K562 (cell line): ENCODE measurements around the gene EVA1B. TPM values are rescaled to one million over a fixed set of nuclear protein-coding genes. Genes with fewer than 3 reads are reported as not detected.

Source experiments
- ATAC-seq: fragments of 200-7000 bp; cut with Tn5 transposase; 3 replicates; pipeline ENCODE4 v1.9.1; 2020; ENCODE audit warnings: moderate library complexity
- BruUV-seq: library from RNA; stranded (reverse); fragments of 400-500 nt; replicated peaks from 2 replicates; lab custom pipeline; 2021; lab: Mats Ljungman, UMichigan
- CTCF ChIA-PET: fragments of 300-600 bp; formaldehyde crosslinking; extraction: SDS; loops from one replicate; lab custom pipeline; 2021; ENCODE audit warnings: low intra/inter-chr PET ratio; lab: Yijun Ruan, JAX
- POLR2A ChIA-PET: fragments of 300-600, 350-650 bp; sonication (Branson Sonifier 250); formaldehyde crosslinking; extraction: SDS; loops from one replicate; lab custom pipeline; 2021; ENCODE audit warnings: antibody characterized with exemption, inconsistent platforms; lab: Yijun Ruan, JAX
- DNase-seq, 4 experiments: peaks; one replicate each; pipeline versions ENCODE4 v3.0.0 to v3.0.0-alpha.2; 2011 to 2018; ENCODE audit warnings: low spot score in 3 of 4, mixed read lengths in 3 of 4; ENCODE audit errors: extremely low read depth in 1 of 4
- FAIRE-seq: peaks from 2 replicates; lab custom pipeline; 2011; peaks lifted over from hg19 to GRCh38; lab: Jason Lieb, UNC
- H2AFZ ChIP-seq: 2 replicates; pipeline ENCODE4 v1.6.0; 2011; ENCODE audit warnings: low read depth, low read length, control low read depth, inconsistent platforms
- H3K27ac ChIP-seq: fragments of 200-600 bp; 3 replicates; pipeline ENCODE4 v1.8.0; 2011; ENCODE audit warnings: low read depth, mild to moderate bottlenecking, control low read depth, inconsistent platforms, low read length, moderate library complexity, mixed read lengths; ENCODE audit errors: extremely low read depth
- H3K27me3 ChIP-seq, 2 experiments: fragments of 300-600 bp in 1 of 2; 2 replicates in 1 of 2; 3 replicates in 1 of 2; pipeline versions ENCODE4 v1.6.0 to v1.8.0; 2011; ENCODE audit warnings: inconsistent platforms in 2 of 2, low read length in 2 of 2, mild to moderate bottlenecking in 1 of 2, mixed read lengths in 1 of 2, moderate library complexity in 1 of 2; ENCODE audit not compliant: control insufficient read depth in 2 of 2, insufficient read depth in 2 of 2
- H3K36me3 ChIP-seq: fragments of 300-600 bp; 3 replicates; pipeline ENCODE4 v1.8.0; 2011; ENCODE audit warnings: mild to moderate bottlenecking, low read length, inconsistent platforms; ENCODE audit not compliant: control insufficient read depth, insufficient read depth
- H3K4me1 ChIP-seq, 2 experiments: fragments of 200-600 bp in 1 of 2; replicated peaks in 1 of 2; 2 replicates in 1 of 2; 3 replicates in 1 of 2; pipeline versions ENCODE4 v1.5.1 to v1.8.0; 2011; ENCODE audit warnings: inconsistent platforms in 2 of 2, low read length in 2 of 2, mild to moderate bottlenecking in 1 of 2, mixed read lengths in 1 of 2, moderate library complexity in 1 of 2; ENCODE audit not compliant: control insufficient read depth in 2 of 2, insufficient read depth in 2 of 2
- H3K4me2 ChIP-seq: 2 replicates; pipeline ENCODE4 v1.6.1; 2011; ENCODE audit warnings: low read length, control low read depth, inconsistent platforms, mixed read lengths; ENCODE audit not compliant: insufficient read depth
- H3K4me3 ChIP-seq: fragments of 200-600 bp; sonication (generic), shearing (Covaris generic); 2 replicates; pipeline ENCODE4 v1.5.1; 2016; ENCODE audit warnings: control low read depth, inconsistent platforms
- H3K79me2 ChIP-seq: fragments of 200-600 bp; 3 replicates; pipeline ENCODE4 v1.8.0; 2011; ENCODE audit warnings: low read length, inconsistent platforms; ENCODE audit not compliant: control insufficient read depth, insufficient read depth
- H3K9ac ChIP-seq, 2 experiments: 2 replicates each; pipeline versions ENCODE4 v1.6.0 to v1.6.1; 2011; ENCODE audit warnings: low read depth in 2 of 2, low read length in 2 of 2, control low read depth in 1 of 2, inconsistent platforms in 1 of 2, mild to moderate bottlenecking in 1 of 2, mixed read lengths in 1 of 2; ENCODE audit not compliant: insufficient read depth in 1 of 2
- H3K9me1 ChIP-seq: one replicate; pipeline ENCODE4 v1.6.0; 2011; ENCODE audit warnings: inconsistent platforms, mild to moderate bottlenecking, low read length, moderate library complexity; ENCODE audit not compliant: control insufficient read depth, insufficient read depth
- H3K9me3 ChIP-seq: replicated peaks from 2 replicates; pipeline ENCODE4 v1.5.1; 2011; ENCODE audit warnings: low read depth, low read length, inconsistent platforms; ENCODE audit not compliant: control insufficient read depth, insufficient read depth
- H4K20me1 ChIP-seq: replicated peaks from 2 replicates; pipeline ENCODE4 v1.6.1; 2011; ENCODE audit warnings: low read length, inconsistent platforms, mixed read lengths; ENCODE audit not compliant: control insufficient read depth, insufficient read depth
- HNRNPH1 ChIP-seq: fragments of 200-400 bp; formaldehyde crosslinking; optimal IDR thresholded peaks from 2 replicates; pipeline ENCODE3; 2017; ENCODE audit warnings: low read depth, mild to moderate bottlenecking, low read length, moderate library complexity
- HNRNPL ChIP-seq: fragments of 200-400 bp; formaldehyde crosslinking; IDR thresholded peaks from 2 replicates; pipeline ENCODE4 v1.6.1; 2017; ENCODE audit warnings: low read depth, mild to moderate bottlenecking, low read length
- MLX ChIP-seq, 2 experiments: fragments of 450-650 bp in 1 of 2; sonication (generic) in 1 of 2; formaldehyde crosslinking; conservative IDR thresholded peaks; 2 replicates each; pipeline versions ENCODE4 v1.4.0 to v1.8.1; 2020 to 2022; ENCODE audit warnings: mild to moderate bottlenecking in 1 of 2, missing genetic modification reagents in 1 of 2
- PRPF4 ChIP-seq: fragments of 200-400 bp; formaldehyde crosslinking; IDR thresholded peaks from one replicate; pipeline ENCODE4 v1.6.1; 2017; ENCODE audit warnings: low read length, low read depth, mild to moderate bottlenecking; ENCODE audit not compliant: insufficient read depth, poor library complexity, severe bottlenecking
- SOX6 ChIP-seq: fragments of 450-650 bp; IDR thresholded peaks from 2 replicates; pipeline ENCODE4 v1.6.1; 2014; ENCODE audit warnings: mild to moderate bottlenecking
- SRSF7 ChIP-seq: fragments of 200-400 bp; formaldehyde crosslinking; optimal IDR thresholded peaks from 2 replicates; pipeline ENCODE3; 2017; ENCODE audit warnings: mild to moderate bottlenecking, low read depth, low read length
- ZBTB17 ChIP-seq: fragments of 450-650 bp; formaldehyde crosslinking; IDR thresholded peaks from 2 replicates; pipeline ENCODE4 v1.4.0; 2020; ENCODE audit warnings: mild to moderate bottlenecking
- ZNF124 ChIP-seq: sonication (generic); formaldehyde crosslinking; IDR thresholded peaks from 2 replicates; pipeline ENCODE4 v1.8.1; 2022; ENCODE audit warnings: missing genetic modification reagents
- ZNF175 ChIP-seq: fragments of 200-800 bp; sonication (Bioruptor generic); IDR thresholded peaks from 2 replicates; pipeline ENCODE4 v1.6.1; 2016; ENCODE audit warnings: low read depth, mild to moderate bottlenecking, missing genetic modification characterization, missing compliant biosample characterization
- ZNF778 ChIP-seq: fragments of 450-650 bp; formaldehyde crosslinking; IDR thresholded peaks from 2 replicates; pipeline ENCODE4 v1.4.0; 2020; ENCODE audit warnings: mild to moderate bottlenecking, moderate library complexity
- WGBS: fragments of 100-300 bp; shearing (Covaris generic); methylation state at CpG from one replicate; pipeline ENCODE4 v1.1.6; 2016; ENCODE audit warnings: low coverage, mixed read lengths; ENCODE audit not compliant: insufficient coverage; ENCODE audit errors: missing lambda C conversion rate; 5-methylcytosine and 5-hydroxymethylcytosine counted together
- in situ Hi-C: fragments of 300-500 bp; cut with MboI; formaldehyde crosslinking; loops from 4 replicates; pipeline ENCODE4 v1.15.0; 2018; ENCODE audit warnings: inconsistent platforms, mixed read lengths
- intact Hi-C: fragments of 100-400 bp; cut with micrococcal nuclease; formaldehyde crosslinking; loops from 2 replicates; pipeline ENCODE4 v1.14.2; 2022
- polyA plus RNA-seq, 8 experiments: library from polyadenylated mRNA; depleted of rRNA in 4 of 8; stranded (reverse) in 5 of 8; unstranded in 3 of 8; fragments of >200 nt; fragmentation: Nextera tagmentation in 2 of 8; fragmentation: Illumina TruSeq in 1 of 8; extraction: Ambion mirVana in 2 of 8; extraction: Trizol in 1 of 8; gene quantifications; 2 replicates each; pipeline versions ENCODE4 v1.2.1 to v1.2.3, GENCODE V29; 2011 to 2014; ENCODE audit warnings: inconsistent platforms in 1 of 8, missing spikeins in 1 of 8
- total RNA-seq, 7 experiments: library from RNA; depleted of rRNA in 6 of 7; stranded (reverse); fragments of >200 nt in 6 of 7; fragmentation: Illumina TruSeq in 2 of 7; extraction: Trizol in 2 of 7; gene quantifications; 2 replicates each; pipeline versions ENCODE4 v1.2.1 to v1.2.3, GENCODE V29; 2011 to 2021; ENCODE audit warnings: low replicate concordance in 1 of 7
- TF ChIP-seq, protein P1 (sequence below), 2 experiments: fragments of 250-450 bp in 1 of 2; fragments of 450-650 bp in 1 of 2; sonication (Bioruptor Pico) in 1 of 2; IDR thresholded peaks; 2 replicates each; pipeline versions ENCODE4 v1.6.1 to v1.8.0; 2016 to 2021; ENCODE audit warnings: mild to moderate bottlenecking in 2 of 2, moderate library complexity in 2 of 2, missing compliant biosample characterization in 1 of 2, missing genetic modification characterization in 1 of 2
- TF ChIP-seq, protein P2 (sequence below): sonication (generic); formaldehyde crosslinking; IDR thresholded peaks from 2 replicates; pipeline ENCODE4 v1.8.1; 2023; ENCODE audit warnings: mild to moderate bottlenecking, missing genetic modification reagents

EVA1B gene
- total and polyA plus RNA-seq, 9 of the 15 experiments (the other 6 are each of a cell fraction or from before 2014, with no cell fraction given): 0.08 to 65.7 (median 2.4) TPM

GRCh38 chr1:36322786-36323635 lies 434 bp downstream of the EVA1B start (continued):
- TF ChIP-seq ZBTB17 (CRISPR knock-in tag): peak; percentile 41
- TF ChIP-seq SOX6: no peak
- TF ChIP-seq, all 486 proteins: peak for 38

GRCh38 chr1:36322041-36322785 lies 1.2 kb downstream of the EVA1B start:
- intact Hi-C loops: loop anchor here (5.0 to 10.0 kb wide), 2 partner anchors 65 to 437 kb away; partner anchors contain the start of genes AGO1 and STK40
- DNase-seq: no peak
- no peaks in the 10 kb centered on the region for H3K9me1 ChIP-seq
- in situ Hi-C loops: no loop called here
- no peak overlapping the region for H2AFZ ChIP-seq
- no TSS peak for BruUV-seq
- H3K36me3 ChIP-seq: peaks cover 4% of the 10 kb centered on the region; the same call in 1 of the 3 replicates
- 86% methylated on average over 38 of the region's 67 CpGs for WGBS
- no peak for FAIRE-seq
- H3K9me3 ChIP-seq: no peaks in the 10 kb centered on the region
- H4K20me1 ChIP-seq: no peaks in the 10 kb centered on the region
- H3K4me3 ChIP-seq: peak overlapping the region; percentile 61
- peak overlapping the region; percentile 90; the same call in 2 of the 3 replicates for H3K27ac ChIP-seq
- H3K9ac ChIP-seq: peak overlapping the region; percentile 70 to 94
- peak overlapping the region; percentile 88 for H3K4me2 ChIP-seq
- H3K4me1 ChIP-seq: peaks cover 36 to 59% of the 10 kb centered on the region in 2 experiments
- no peak for ATAC-seq
- H3K27me3 ChIP-seq: no peaks in the 10 kb centered on the region
- ChIA-PET POLR2A (interaction anchor here (0.5 to 2.9 kb wide), 11 partner anchors 10 to 496 kb away, joined by 3 to 19 read pairs (median 3); no protein-coding TSS in a partner anchor), CTCF (no interaction called here)
- H3K79me2 ChIP-seq: peaks cover 18% of the 10 kb centered on the region; the same call in 2 of the 3 replicates
- no peak for TF ChIP-seq HNRNPH1
- TF ChIP-seq ZNF124: no peak
- no peak for TF ChIP-seq MLX (CRISPR knock-in tag; conservative IDR thresholded peaks at IDR 0.05)
- TF ChIP-seq, protein P1, sequence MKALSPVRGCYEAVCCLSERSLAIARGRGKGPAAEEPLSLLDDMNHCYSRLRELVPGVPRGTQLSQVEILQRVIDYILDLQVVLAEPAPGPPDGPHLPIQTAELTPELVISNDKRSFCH (CRISPR knock-in tag; IDR thresholded peaks at IDR 0.05): no peak
- TF ChIP-seq, protein P1 (tag; IDR thresholded peaks at IDR 0.05): no peak
- TF ChIP-seq PRPF4: peak; percentile 88
- TF ChIP-seq SRSF7: peak; percentile 39
- TF ChIP-seq ZNF175 (CRISPR knock-in tag): no peak
- TF ChIP-seq HNRNPL: peak; percentile 88
- TF ChIP-seq, protein P2, sequence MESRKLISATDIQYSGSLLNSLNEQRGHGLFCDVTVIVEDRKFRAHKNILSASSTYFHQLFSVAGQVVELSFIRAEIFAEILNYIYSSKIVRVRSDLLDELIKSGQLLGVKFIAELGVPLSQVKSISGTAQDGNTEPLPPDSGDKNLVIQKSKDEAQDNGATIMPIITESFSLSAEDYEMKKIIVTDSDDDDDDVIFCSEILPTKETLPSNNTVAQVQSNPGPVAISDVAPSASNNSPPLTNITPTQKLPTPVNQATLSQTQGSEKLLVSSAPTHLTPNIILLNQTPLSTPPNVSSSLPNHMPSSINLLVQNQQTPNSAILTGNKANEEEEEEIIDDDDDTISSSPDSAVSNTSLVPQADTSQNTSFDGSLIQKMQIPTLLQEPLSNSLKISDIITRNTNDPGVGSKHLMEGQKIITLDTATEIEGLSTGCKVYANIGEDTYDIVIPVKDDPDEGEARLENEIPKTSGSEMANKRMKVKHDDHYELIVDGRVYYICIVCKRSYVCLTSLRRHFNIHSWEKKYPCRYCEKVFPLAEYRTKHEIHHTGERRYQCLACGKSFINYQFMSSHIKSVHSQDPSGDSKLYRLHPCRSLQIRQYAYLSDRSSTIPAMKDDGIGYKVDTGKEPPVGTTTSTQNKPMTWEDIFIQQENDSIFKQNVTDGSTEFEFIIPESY: peak; percentile 97
- TF ChIP-seq ZNF778: no peak
